Measurements from ENCODE around the gene GUCA1A. TPM values are rescaled to one million over a fixed set of nuclear protein-coding genes. Genes with fewer than 3 reads are reported as not detected.
A peak's percentile ranks its signal among the peaks of the same experiment; 100 is the strongest.

Gene GUCA1A
- polyA plus RNA-seq, 1 donor (not counting 4 experiments of a cell fraction or from before 2014, with no cell fraction given): not detected

DNA sequence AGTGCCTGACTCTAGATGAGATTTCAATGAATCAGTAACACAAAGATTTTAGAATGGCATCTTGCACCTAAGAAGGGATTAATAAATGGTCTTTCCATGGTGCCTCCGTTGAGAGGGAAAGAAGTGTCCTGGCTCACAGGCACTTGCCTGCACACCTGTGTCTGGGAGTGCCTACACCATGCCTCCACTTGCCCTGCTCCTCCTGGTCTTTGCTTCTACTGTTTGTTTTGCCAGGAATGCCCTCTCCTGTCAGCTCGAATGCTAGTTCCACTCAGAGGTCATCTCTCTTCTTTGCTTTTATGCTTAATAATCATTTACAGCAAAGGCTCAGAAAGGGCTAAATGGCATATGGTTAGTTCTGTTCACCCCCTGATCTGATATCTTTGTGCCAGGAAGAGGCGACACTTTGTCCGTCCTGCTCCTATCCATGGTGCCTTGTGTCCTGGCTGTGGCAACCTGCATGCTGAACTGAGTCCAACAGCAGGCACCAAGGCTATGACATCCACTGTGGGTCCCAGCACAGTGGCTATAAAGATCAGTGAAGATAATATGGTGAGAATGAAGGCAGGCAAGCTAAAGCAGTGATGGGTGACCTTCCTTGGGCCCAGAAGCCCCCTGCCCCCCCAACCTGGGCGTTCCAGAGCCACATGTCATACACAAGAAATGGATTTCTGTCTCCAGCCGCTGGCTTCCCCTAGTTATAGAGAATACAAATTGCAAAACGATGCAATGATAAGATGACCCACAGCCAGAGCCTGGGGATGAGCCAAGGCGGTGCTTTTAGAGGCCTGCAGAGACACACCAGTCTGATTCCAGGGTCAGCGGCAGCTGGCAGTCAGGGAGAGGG, 32.2 kb upstream of the GUCA1A start:
- DNase-seq (ENCODE audit: low read depth, low spot score) (no peak), FAIRE-seq (peak; percentile 71)
- peak overlapping the region; percentile 88 for H3K27ac ChIP-seq (ENCODE audit: control insufficient read depth, insufficient read depth, low read length)
- H3K4me2 ChIP-seq (ENCODE audit: control insufficient read depth, extremely low read depth, insufficient read depth, low read depth, low read length): peak overlapping the region; percentile 95
- H2AFZ ChIP-seq (ENCODE audit: control insufficient read depth, low read length): peak overlapping the region; percentile 43
- peaks cover 56% of the 10 kb centered on the region for H3K4me1 ChIP-seq (ENCODE audit: control insufficient read depth, extremely low read depth, insufficient read depth, low read length)
- H3K9me1 ChIP-seq (ENCODE audit: control insufficient read depth, extremely low read depth, insufficient read depth, low read length): no peaks in the 10 kb centered on the region
- peak overlapping the region; percentile 79 to 93 (median 84) for H3K4me3 ChIP-seq (ENCODE audit: control insufficient read depth in 2 of 3, extremely low read depth in 1 of 3, insufficient read depth in 2 of 3, low read depth in 1 of 3, low read length in 3 of 3)
- peaks cover 46% of the 10 kb centered on the region for H3K79me2 ChIP-seq (ENCODE audit: control insufficient read depth, insufficient read depth, low read length)
- H3K27me3 ChIP-seq (ENCODE audit: control insufficient read depth, extremely low read depth, insufficient read depth, low read length): no peaks in the 10 kb centered on the region
- TF ChIP-seq, protein P1, sequence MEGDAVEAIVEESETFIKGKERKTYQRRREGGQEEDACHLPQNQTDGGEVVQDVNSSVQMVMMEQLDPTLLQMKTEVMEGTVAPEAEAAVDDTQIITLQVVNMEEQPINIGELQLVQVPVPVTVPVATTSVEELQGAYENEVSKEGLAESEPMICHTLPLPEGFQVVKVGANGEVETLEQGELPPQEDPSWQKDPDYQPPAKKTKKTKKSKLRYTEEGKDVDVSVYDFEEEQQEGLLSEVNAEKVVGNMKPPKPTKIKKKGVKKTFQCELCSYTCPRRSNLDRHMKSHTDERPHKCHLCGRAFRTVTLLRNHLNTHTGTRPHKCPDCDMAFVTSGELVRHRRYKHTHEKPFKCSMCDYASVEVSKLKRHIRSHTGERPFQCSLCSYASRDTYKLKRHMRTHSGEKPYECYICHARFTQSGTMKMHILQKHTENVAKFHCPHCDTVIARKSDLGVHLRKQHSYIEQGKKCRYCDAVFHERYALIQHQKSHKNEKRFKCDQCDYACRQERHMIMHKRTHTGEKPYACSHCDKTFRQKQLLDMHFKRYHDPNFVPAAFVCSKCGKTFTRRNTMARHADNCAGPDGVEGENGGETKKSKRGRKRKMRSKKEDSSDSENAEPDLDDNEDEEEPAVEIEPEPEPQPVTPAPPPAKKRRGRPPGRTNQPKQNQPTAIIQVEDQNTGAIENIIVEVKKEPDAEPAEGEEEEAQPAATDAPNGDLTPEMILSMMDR (optimal IDR thresholded peaks at IDR 0.05 in 1 of 3, IDR thresholded peaks at IDR 0.05 in 1 of 3, conservative IDR thresholded peaks at IDR 0.05 in 1 of 3; ENCODE audit: extremely low read depth in 1 of 3, insufficient read depth in 2 of 3, low read length in 3 of 3): peak in 1 of 3 experiments; percentile 48
- no peak for TF ChIP-seq EZH2 (IDR thresholded peaks at IDR 0.05; ENCODE audit: low read length)
- no peaks in the 10 kb centered on the region for H4K20me1 ChIP-seq (ENCODE audit: control insufficient read depth, extremely low read depth, insufficient read depth, low read length)
- H3K36me3 ChIP-seq (ENCODE audit: control insufficient read depth in 2 of 2, extremely low read depth in 1 of 2, insufficient read depth in 2 of 2, low read length in 2 of 2): no peaks in the 10 kb centered on the region
- peak overlapping the region; percentile 84 for H3K9ac ChIP-seq (ENCODE audit: control insufficient read depth, extremely low read depth, insufficient read depth, low read length)
- no peaks in the 10 kb centered on the region for H3K9me3 ChIP-seq (ENCODE audit: control insufficient read depth, low read depth, low read length)
- dilution Hi-C loops (cut with MboI; ENCODE audit: extremely low pct_ligation_motif_present, low sequenced_read_pairs): no loop called here

DNA sequence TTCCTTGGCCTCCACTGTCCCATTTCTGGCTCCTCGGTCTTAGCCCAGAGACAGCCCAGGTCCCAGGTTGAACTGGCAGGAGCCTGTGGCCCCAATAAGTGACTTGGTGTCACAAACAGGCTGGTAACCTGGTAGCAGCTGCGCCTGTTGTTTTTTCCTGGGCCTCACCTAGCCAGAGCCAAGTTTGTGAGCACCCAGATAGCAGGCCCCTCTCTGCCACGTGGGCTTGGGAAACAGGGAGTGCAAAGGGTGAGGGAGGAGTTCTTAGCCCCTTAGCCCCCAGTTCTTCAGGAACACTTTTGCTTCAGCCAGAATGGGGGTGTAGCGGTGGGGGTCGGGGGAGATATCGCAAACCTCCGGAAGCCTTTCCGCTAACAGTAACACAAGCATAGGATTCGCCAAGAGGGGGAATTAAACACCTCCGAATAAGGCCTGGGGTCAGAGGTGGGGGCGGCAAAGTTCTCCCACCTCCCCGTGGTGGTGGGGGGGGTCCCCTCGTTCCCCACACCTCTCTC, 31.5 kb upstream of the GUCA1A start:
- Histone ChIP-seq H3K27ac (ENCODE audit: control insufficient read depth, insufficient read depth, low read length) (peak overlapping the region; percentile 88), H3K4me2 (ENCODE audit: control insufficient read depth, extremely low read depth, insufficient read depth, low read depth, low read length) (peak overlapping the region; percentile 95), H4K20me1 (ENCODE audit: control insufficient read depth, extremely low read depth, insufficient read depth, low read length) (no peaks in the 10 kb centered on the region), H3K27me3 (ENCODE audit: control insufficient read depth, extremely low read depth, insufficient read depth, low read length) (no peaks in the 10 kb centered on the region), H3K36me3 (ENCODE audit: control insufficient read depth in 2 of 2, extremely low read depth in 1 of 2, insufficient read depth in 2 of 2, low read length in 2 of 2) (no peaks in the 10 kb centered on the region), H3K4me3 (ENCODE audit: control insufficient read depth in 2 of 3, extremely low read depth in 1 of 3, insufficient read depth in 2 of 3, low read depth in 1 of 3, low read length in 3 of 3) (peak overlapping the region; percentile 79 to 93 (median 84)), H3K9me3 (ENCODE audit: control insufficient read depth, low read depth, low read length) (no peaks in the 10 kb centered on the region), H3K9ac (ENCODE audit: control insufficient read depth, extremely low read depth, insufficient read depth, low read length) (peak overlapping the region; percentile 84), H3K79me2 (ENCODE audit: control insufficient read depth, insufficient read depth, low read length) (peaks cover 39% of the 10 kb centered on the region), H3K9me1 (ENCODE audit: control insufficient read depth, extremely low read depth, insufficient read depth, low read length) (no peaks in the 10 kb centered on the region), H2AFZ (ENCODE audit: control insufficient read depth, low read length) (peak overlapping the region; percentile 43), H3K4me1 (ENCODE audit: control insufficient read depth, extremely low read depth, insufficient read depth, low read length) (peaks cover 49% of the 10 kb centered on the region)
- dilution Hi-C loops (cut with MboI; ENCODE audit: extremely low pct_ligation_motif_present, low sequenced_read_pairs): no loop called here
- FAIRE-seq: no peak
- TF ChIP-seq, protein P1 (optimal IDR thresholded peaks at IDR 0.05 in 1 of 3, IDR thresholded peaks at IDR 0.05 in 1 of 3, conservative IDR thresholded peaks at IDR 0.05 in 1 of 3; ENCODE audit: extremely low read depth in 1 of 3, insufficient read depth in 2 of 3, low read length in 3 of 3): no peak
- TF ChIP-seq EZH2 (IDR thresholded peaks at IDR 0.05; ENCODE audit: low read length): no peak
- DNase-seq (ENCODE audit: low read depth, low spot score): no peak

Measured in keratinocyte (primary cell).